D721Med (cell line): Measurements from ENCODE around the gene GADD45GIP1.
"Not testable (repeated sequence)": the region's sequence is repeated elsewhere in the genome, so short reads cannot be mapped to it uniquely, and the experiment has no call there.

Experiments
- DNase-seq: peaks from one replicate; pipeline ENCODE4 v3.0.0; 2011; ENCODE audit warnings: low spot score; ENCODE audit not compliant: insufficient read length
- FAIRE-seq: peaks from 2 replicates; lab custom pipeline; 2011; peaks lifted over from hg19 to GRCh38; lab: Jason Lieb, UNC
- CTCF ChIP-seq: IDR thresholded peaks from 2 replicates; pipeline ENCODE4 v1.5.1; 2012; ENCODE audit warnings: mild to moderate bottlenecking, control low read depth; ENCODE audit not compliant: insufficient read depth; ENCODE audit errors: missing control alignments

Gene GADD45GIP1

GRCh38 chr19:12955996-12956395 lies 1.0 kb downstream of the GADD45GIP1 start:
- no peak for TF ChIP-seq CTCF
- FAIRE-seq = no peak
- no peak for DNase-seq

GRCh38 chr19:12955575-12955974 lies 1.4 kb downstream of the GADD45GIP1 start:
- FAIRE-seq, DNase-seq: not testable (repeated sequence)

GRCh38 chr19:12954612-12954962 lies 2.4 kb downstream of the GADD45GIP1 start:
- TF ChIP-seq CTCF = no peak

GRCh38 chr19:12953799-12954611 lies 3.0 kb downstream of the GADD45GIP1 start:
- TF ChIP-seq CTCF = no peak
- no peak for DNase-seq
- no peak for FAIRE-seq

More at GRCh38 chr19:12954612-12954962, 2.4 kb downstream of the GADD45GIP1 start:
- DNase-seq = no peak
- no peak for FAIRE-seq

GRCh38 chr19:12953138-12953798 lies 3.8 kb downstream of the GADD45GIP1 start:
- no peak for FAIRE-seq
- DNase-seq = no peak
- no peak for TF ChIP-seq CTCF

GRCh38 chr19:12952488-12953137 lies 4.4 kb downstream of the GADD45GIP1 start:
- FAIRE-seq (no peak), DNase-seq (no peak)
- TF ChIP-seq CTCF = no peak

- FAIRE-seq, DNase-seq: not testable (repeated sequence)
Observed at GRCh38 chr19:12952050-12952449, 5.0 kb downstream of the GADD45GIP1 start.
